Measurements from ENCODE around the gene ENOSF1.

- TF ChIP-seq TCF7 (CRISPR knock-in tag; IDR thresholded peaks at IDR 0.05; ENCODE audit: low read depth) (no peak), AFF4 (CRISPR knock-in tag; IDR thresholded peaks at IDR 0.05; ENCODE audit: borderline replicate concordance) (no peak), MXD4 (CRISPR knock-in tag; IDR thresholded peaks at IDR 0.05; ENCODE audit: borderline replicate concordance) (no peak), CTCF (IDR thresholded peaks at IDR 0.05) (no peak), ATF1 (CRISPR knock-in tag; IDR thresholded peaks at IDR 0.05) (no peak), ATF3 (CRISPR knock-in tag; conservative IDR thresholded peaks at IDR 0.05) (no peak)
Observed at GRCh38 chr18:673317-673716, 39.1 kb downstream of the ENOSF1 start.

Measured in WTC11 (cell line).